GM10266 (cell line): ENCODE results near the gene KAT5.
"Not testable (repeated sequence)": the region's sequence is repeated elsewhere in the genome, so short reads cannot be mapped to it uniquely, and the experiment has no call there.

ENCODE experiments used
- DNase-seq: peaks from one replicate; pipeline ENCODE4 v3.0.0; 2012; ENCODE audit errors: extremely low spot score
- CTCF ChIP-seq: IDR thresholded peaks from 2 replicates; pipeline ENCODE4 v1.5.1; 2012; ENCODE audit warnings: mild to moderate bottlenecking, low read depth; ENCODE audit not compliant: control insufficient read depth, insufficient read depth; ENCODE audit errors: missing control alignments

KAT5 gene

GRCh38 chr11:65685981-65686380, 26.1 kb upstream of the KAT5 start:
- DNase-seq = no peak
- TF ChIP-seq CTCF = no peak

GRCh38 chr11:65691847-65692246, 20.2 kb upstream of the KAT5 start:
- not testable (repeated sequence) for DNase-seq

- TF ChIP-seq CTCF = no peak
- no peak for DNase-seq
These were observed 19.7 kb upstream of the KAT5 start for GRCh38 chr11:65692367-65692766.

GRCh38 chr11:65695459-65696241, 16.4 kb upstream of the KAT5 start:
- no peak for TF ChIP-seq CTCF
- DNase-seq = no peak

GRCh38 chr11:65696802-65697552, 15.1 kb upstream of the KAT5 start:
- no peak for DNase-seq
- TF ChIP-seq CTCF = no peak

GRCh38 chr11:65698205-65698604, 13.8 kb upstream of the KAT5 start:
- no peak for DNase-seq
- TF ChIP-seq CTCF = no peak

GRCh38 chr11:65699306-65699705, 12.7 kb upstream of the KAT5 start:
- no peak for DNase-seq
- TF ChIP-seq CTCF = no peak
